NCI-H345 (cell line): ENCODE results near the gene CACNA1B.
"Not testable (repeated sequence)": the region's sequence is repeated elsewhere in the genome, so short reads cannot be mapped to it uniquely, and the experiment has no call there.

Experiments
- DNase-seq: peaks from one replicate; lab custom pipeline; 2025; lab: John Stamatoyannopoulos, UW

CACNA1B gene

GRCh38 chr9:138073408-138073807, 195.8 kb downstream of the CACNA1B start:
- no peak for DNase-seq

- DNase-seq, result no peak
Observed at GRCh38 chr9:138073808-138074207, 196.2 kb downstream of the CACNA1B start.

- DNase-seq, result no peak
Observed at GRCh38 chr9:138074516-138074915, 196.9 kb downstream of the CACNA1B start.

GRCh38 chr9:138075496-138075895, 197.9 kb downstream of the CACNA1B start:
- DNase-seq, result no peak

- no peak for DNase-seq
Observed at GRCh38 chr9:138075961-138076649, 198.5 kb downstream of the CACNA1B start.

GRCh38 chr9:138076650-138077009, 199.0 kb downstream of the CACNA1B start:
- no peak for DNase-seq

GRCh38 chr9:138077126-138077525, 199.5 kb downstream of the CACNA1B start:
- no peak for DNase-seq

GRCh38 chr9:138077898-138078540, 200.4 kb downstream of the CACNA1B start:
- DNase-seq, result no peak

- DNase-seq, result no peak
Observed at GRCh38 chr9:138078846-138079245, 201.3 kb downstream of the CACNA1B start.

GRCh38 chr9:138080979-138081378, 203.4 kb downstream of the CACNA1B start:
- no peak for DNase-seq

GRCh38 chr9:138082918-138083636, 205.5 kb downstream of the CACNA1B start:
- no peak for DNase-seq

GRCh38 chr9:138083873-138084272, 206.3 kb downstream of the CACNA1B start:
- DNase-seq, result no peak

- no peak for DNase-seq
Observed at GRCh38 chr9:138085568-138085967, 208.0 kb downstream of the CACNA1B start.

- DNase-seq, result not testable (repeated sequence)
Observed at GRCh38 chr9:138092057-138092456, 214.5 kb downstream of the CACNA1B start.

GRCh38 chr9:138094028-138094427, 216.4 kb downstream of the CACNA1B start:
- no peak for DNase-seq

GRCh38 chr9:138095813-138096518, 218.4 kb downstream of the CACNA1B start:
- DNase-seq, result no peak

GRCh38 chr9:138096519-138096845, 218.9 kb downstream of the CACNA1B start:
- no peak for DNase-seq

GRCh38 chr9:138097501-138097991, 220.0 kb downstream of the CACNA1B start:
- DNase-seq, result no peak

GRCh38 chr9:138098116-138098907, 220.7 kb downstream of the CACNA1B start:
- no peak for DNase-seq

GRCh38 chr9:138098908-138099791, 221.6 kb downstream of the CACNA1B start:
- DNase-seq, result no peak
